ENCODE data around the gene EPN1. TPM values are rescaled to one million over a fixed set of nuclear protein-coding genes. Genes with fewer than 3 reads are reported as not detected.

Gene EPN1
- total and polyA plus RNA-seq, 2 of the 13 experiments (the other 11 are each of a cell fraction or from before 2014, with no cell fraction given), result 28.9 to 31.7 TPM

DNA sequence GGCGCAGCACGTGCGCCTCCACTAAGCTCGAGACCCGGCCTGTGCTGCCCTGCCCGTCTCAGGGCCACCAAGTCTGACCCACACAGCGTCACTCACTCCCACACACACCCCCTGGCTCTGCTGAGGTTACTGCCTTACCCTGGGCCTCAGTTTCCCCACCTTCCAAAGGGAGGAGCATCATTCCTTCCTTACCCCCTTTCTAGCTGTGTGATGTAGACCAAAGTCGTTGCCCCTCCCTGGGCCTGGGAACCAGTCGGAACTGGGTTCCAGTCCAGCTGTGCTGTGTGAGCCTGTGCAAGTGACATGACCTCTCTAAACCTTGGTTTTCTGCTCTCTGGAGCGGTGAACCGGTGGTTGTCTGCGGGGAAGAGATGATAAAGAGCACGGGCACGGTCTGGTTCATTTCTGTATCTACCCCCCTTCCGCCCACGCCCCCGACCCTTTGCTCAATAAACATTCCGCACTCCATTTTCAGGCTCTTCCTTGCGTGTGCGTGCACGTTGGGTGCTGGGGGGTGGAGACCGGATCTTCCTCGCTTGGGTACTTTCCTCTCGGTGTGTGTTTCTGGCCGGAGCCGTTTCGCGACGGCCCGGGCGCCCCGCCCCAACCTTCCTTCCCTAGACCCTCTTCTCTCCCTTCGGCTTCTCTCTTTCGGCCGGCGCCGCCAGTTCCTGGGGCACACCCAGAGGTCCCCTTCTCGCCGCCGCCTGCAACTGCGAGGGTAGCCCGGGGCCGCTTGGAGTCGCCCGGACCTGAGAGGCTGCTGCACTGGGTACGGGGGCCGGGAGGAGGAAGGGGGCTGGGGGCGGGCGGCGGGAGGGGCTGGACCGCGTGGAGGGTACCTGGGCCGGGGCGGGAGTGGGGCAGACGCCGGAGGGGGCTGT lies 31.8 kb upstream of the EPN1 start, which contains the start of gene ZNF581 (continued):
- TF ChIP-seq, protein P1, sequence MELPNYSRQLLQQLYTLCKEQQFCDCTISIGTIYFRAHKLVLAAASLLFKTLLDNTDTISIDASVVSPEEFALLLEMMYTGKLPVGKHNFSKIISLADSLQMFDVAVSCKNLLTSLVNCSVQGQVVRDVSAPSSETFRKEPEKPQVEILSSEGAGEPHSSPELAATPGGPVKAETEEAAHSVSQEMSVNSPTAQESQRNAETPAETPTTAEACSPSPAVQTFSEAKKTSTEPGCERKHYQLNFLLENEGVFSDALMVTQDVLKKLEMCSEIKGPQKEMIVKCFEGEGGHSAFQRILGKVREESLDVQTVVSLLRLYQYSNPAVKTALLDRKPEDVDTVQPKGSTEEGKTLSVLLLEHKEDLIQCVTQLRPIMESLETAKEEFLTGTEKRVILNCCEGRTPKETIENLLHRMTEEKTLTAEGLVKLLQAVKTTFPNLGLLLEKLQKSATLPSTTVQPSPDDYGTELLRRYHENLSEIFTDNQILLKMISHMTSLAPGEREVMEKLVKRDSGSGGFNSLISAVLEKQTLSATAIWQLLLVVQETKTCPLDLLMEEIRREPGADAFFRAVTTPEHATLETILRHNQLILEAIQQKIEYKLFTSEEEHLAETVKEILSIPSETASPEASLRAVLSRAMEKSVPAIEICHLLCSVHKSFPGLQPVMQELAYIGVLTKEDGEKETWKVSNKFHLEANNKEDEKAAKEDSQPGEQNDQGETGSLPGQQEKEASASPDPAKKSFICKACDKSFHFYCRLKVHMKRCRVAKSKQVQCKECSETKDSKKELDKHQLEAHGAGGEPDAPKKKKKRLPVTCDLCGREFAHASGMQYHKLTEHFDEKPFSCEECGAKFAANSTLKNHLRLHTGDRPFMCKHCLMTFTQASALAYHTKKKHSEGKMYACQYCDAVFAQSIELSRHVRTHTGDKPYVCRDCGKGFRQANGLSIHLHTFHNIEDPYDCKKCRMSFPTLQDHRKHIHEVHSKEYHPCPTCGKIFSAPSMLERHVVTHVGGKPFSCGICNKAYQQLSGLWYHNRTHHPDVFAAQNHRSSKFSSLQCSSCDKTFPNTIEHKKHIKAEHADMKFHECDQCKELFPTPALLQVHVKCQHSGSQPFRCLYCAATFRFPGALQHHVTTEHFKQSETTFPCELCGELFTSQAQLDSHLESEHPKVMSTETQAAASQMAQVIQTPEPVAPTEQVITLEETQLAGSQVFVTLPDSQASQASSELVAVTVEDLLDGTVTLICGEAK (IDR thresholded peaks at IDR 0.05), result peak; percentile 64
- TF ChIP-seq, protein P1 (CRISPR knock-in tag; IDR thresholded peaks at IDR 0.05), result no peak
- TF ChIP-seq ZNF44 (CRISPR knock-in tag; IDR thresholded peaks at IDR 0.05) (no peak), ZNF878 (CRISPR knock-in tag; IDR thresholded peaks at IDR 0.05) (0 out of 2 replicates have a peak, but pooled peaks have one; percentile 57), ELF3 (CRISPR knock-in tag; IDR thresholded peaks at IDR 0.05) (peak; percentile 60), ZBTB1 (CRISPR knock-in tag; IDR thresholded peaks at IDR 0.05; ENCODE audit: borderline replicate concordance) (no peak), ZNF670 (CRISPR knock-in tag; IDR thresholded peaks at IDR 0.05; ENCODE audit: borderline replicate concordance) (no peak), NR2F2 (IDR thresholded peaks at IDR 0.05; ENCODE audit: borderline replicate concordance, low read depth) (0 out of 2 replicates have a peak, but pooled peaks have one; percentile 54), SIN3B (IDR thresholded peaks at IDR 0.05; ENCODE audit: low read length) (peak; percentile 91), KAT8 (CRISPR knock-in tag; IDR thresholded peaks at IDR 0.05) (peak; percentile 90), TAF1 (CRISPR knock-in tag; IDR thresholded peaks at IDR 0.05) (peak; percentile 80), ZNF703 (CRISPR knock-in tag; IDR thresholded peaks at IDR 0.05; ENCODE audit: borderline replicate concordance) (peak; percentile 59; the same call in 1 of the 2 replicates), ZNF430 (CRISPR knock-in tag; IDR thresholded peaks at IDR 0.05) (peak; percentile 59; the same call in 1 of the 2 replicates), SP1 (IDR thresholded peaks at IDR 0.05) (no peak), SP1 (CRISPR knock-in tag; IDR thresholded peaks at IDR 0.05) (peak; percentile 75)
- TF ChIP-seq, protein P2, sequence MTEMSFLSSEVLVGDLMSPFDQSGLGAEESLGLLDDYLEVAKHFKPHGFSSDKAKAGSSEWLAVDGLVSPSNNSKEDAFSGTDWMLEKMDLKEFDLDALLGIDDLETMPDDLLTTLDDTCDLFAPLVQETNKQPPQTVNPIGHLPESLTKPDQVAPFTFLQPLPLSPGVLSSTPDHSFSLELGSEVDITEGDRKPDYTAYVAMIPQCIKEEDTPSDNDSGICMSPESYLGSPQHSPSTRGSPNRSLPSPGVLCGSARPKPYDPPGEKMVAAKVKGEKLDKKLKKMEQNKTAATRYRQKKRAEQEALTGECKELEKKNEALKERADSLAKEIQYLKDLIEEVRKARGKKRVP (CRISPR knock-in tag; IDR thresholded peaks at IDR 0.05), result 0 out of 4 replicates have a peak, but pooled peaks of 1 of the 2 experiments have one; percentile 12
- TF ChIP-seq, protein P3, sequence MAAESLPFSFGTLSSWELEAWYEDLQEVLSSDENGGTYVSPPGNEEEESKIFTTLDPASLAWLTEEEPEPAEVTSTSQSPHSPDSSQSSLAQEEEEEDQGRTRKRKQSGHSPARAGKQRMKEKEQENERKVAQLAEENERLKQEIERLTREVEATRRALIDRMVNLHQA (CRISPR knock-in tag; IDR thresholded peaks at IDR 0.05), result no peak
- TF ChIP-seq, protein P4, sequence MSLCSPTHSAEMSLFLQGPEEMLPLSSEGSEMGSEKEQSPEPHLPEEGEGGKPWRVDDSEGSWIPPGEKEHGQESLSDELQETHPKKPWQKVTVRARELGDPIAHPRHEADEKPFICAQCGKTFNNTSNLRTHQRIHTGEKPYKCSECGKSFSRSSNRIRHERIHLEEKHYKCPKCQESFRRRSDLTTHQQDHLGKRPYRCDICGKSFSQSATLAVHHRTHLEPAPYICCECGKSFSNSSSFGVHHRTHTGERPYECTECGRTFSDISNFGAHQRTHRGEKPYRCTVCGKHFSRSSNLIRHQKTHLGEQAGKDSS (CRISPR knock-in tag; IDR thresholded peaks at IDR 0.05; ENCODE audit: borderline replicate concordance, low read depth), result peak; percentile 83; the same call in 1 of the 2 replicates
